GM23338 (cell line): ENCODE data around the gene DGAT2. TPM values are rescaled to one million over a fixed set of nuclear protein-coding genes. Genes with fewer than 3 reads are reported as not detected.

Experiments used
- ATAC-seq: fragments of 200-7000 bp; cut with Tn5 transposase; 3 replicates; pipeline ENCODE4 v1.9.1; 2020
- DNase-seq: peaks from one replicate; pipeline ENCODE4 v3.0.0-alpha.2; 2015; ENCODE audit warnings: low spot score
- H2AFZ ChIP-seq: fragments of 200-600 bp; sonication (generic); 2 replicates; pipeline ENCODE4 v1.8.0; 2016; ENCODE audit warnings: antibody characterized with exemption, mild to moderate bottlenecking, moderate library complexity
- H3F3A ChIP-seq: fragments of 200-600 bp; sonication (generic); replicated peaks from 2 replicates; pipeline ENCODE4 v1.8.0; 2017; ENCODE audit warnings: antibody characterized with exemption, mixed run types, low read depth
- H3K27ac ChIP-seq: fragments of 200-600 bp; sonication (generic); 2 replicates; pipeline ENCODE4 v1.6.1; 2016; ENCODE audit warnings: low read depth
- H3K27me3 ChIP-seq: fragments of 200-600 bp; sonication (generic); 2 replicates; pipeline ENCODE4 v1.8.0; 2016; ENCODE audit warnings: mild to moderate bottlenecking, mixed run types, moderate library complexity; ENCODE audit not compliant: insufficient read depth
- H3K36me3 ChIP-seq: fragments of 200-600 bp; sonication (generic); 2 replicates; pipeline ENCODE4 v1.8.0; 2016; ENCODE audit warnings: mild to moderate bottlenecking; ENCODE audit not compliant: insufficient read depth
- H3K4me1 ChIP-seq: fragments of 200-600 bp; sonication (generic); 2 replicates; pipeline ENCODE4 v1.8.0; 2016; ENCODE audit warnings: mild to moderate bottlenecking, moderate library complexity; ENCODE audit not compliant: insufficient read depth
- H3K4me2 ChIP-seq: fragments of 200-600 bp; sonication (generic); 2 replicates; pipeline ENCODE4 v1.7.1; 2017; ENCODE audit warnings: mixed run types
- H3K4me3 ChIP-seq: fragments of 200-600 bp; sonication (generic); 2 replicates; pipeline ENCODE4 v1.6.1; 2016; ENCODE audit warnings: mixed run types
- H3K79me2 ChIP-seq: fragments of 200-600 bp; sonication (generic); replicated peaks from 2 replicates; pipeline ENCODE4 v1.8.0; 2017; ENCODE audit warnings: mild to moderate bottlenecking; ENCODE audit not compliant: insufficient read depth
- H3K9me2 ChIP-seq: fragments of 200-600 bp; sonication (generic); 2 replicates; pipeline ENCODE4 v1.8.0; 2017; ENCODE audit not compliant: insufficient read depth
- H4K20me1 ChIP-seq: fragments of 200-600 bp; sonication (generic); replicated peaks from 2 replicates; pipeline ENCODE4 v1.8.0; 2017; ENCODE audit warnings: mild to moderate bottlenecking; ENCODE audit not compliant: insufficient read depth
- H3K27ac Mint-ChIP-seq: 2 replicates; pipeline ENCODE4 v1.8.0; 2020; ENCODE audit warnings: inconsistent platforms, mild to moderate bottlenecking, moderate library complexity, mixed read lengths
- H3K27me3 Mint-ChIP-seq: 3 replicates; pipeline ENCODE4 v1.8.0; 2022; ENCODE audit warnings: low read depth, mild to moderate bottlenecking, moderate library complexity, mixed read lengths, inconsistent platforms; ENCODE audit not compliant: insufficient read depth, poor library complexity
- H3K36me3 Mint-ChIP-seq: 3 replicates; pipeline ENCODE4 v1.8.0; 2021; ENCODE audit warnings: low read depth, mild to moderate bottlenecking, inconsistent platforms, moderate library complexity, mixed read lengths
- H3K4me1 Mint-ChIP-seq: 3 replicates; pipeline ENCODE4 v1.8.0; 2020; ENCODE audit warnings: mild to moderate bottlenecking, inconsistent platforms, mixed read lengths
- H3K4me3 Mint-ChIP-seq: 3 replicates; pipeline ENCODE4 v1.8.0; 2021; ENCODE audit warnings: moderate library complexity, mild to moderate bottlenecking, inconsistent platforms, mixed read lengths
- H3K9me3 Mint-ChIP-seq: 3 replicates; pipeline ENCODE4 v1.8.0; 2020; ENCODE audit warnings: moderate library complexity, mild to moderate bottlenecking, inconsistent platforms, mixed read lengths
- CREB1 ChIP-seq: fragments of 250-450 bp; sonication (Bioruptor Pico); IDR thresholded peaks from 2 replicates; pipeline ENCODE4 v1.5.0; 2020; ENCODE audit warnings: low read depth, mild to moderate bottlenecking, moderate library complexity
- CTCF ChIP-seq, 2 experiments: fragments of 200-600 bp in 1 of 2; sonication (generic) in 1 of 2; conservative IDR thresholded peaks; 2 replicates each; pipeline versions ENCODE4 v1.5.1 to v1.6.1; 2016 to 2017; ENCODE audit warnings: antibody characterized with exemption in 2 of 2, low read depth in 2 of 2, mild to moderate bottlenecking in 2 of 2, moderate library complexity in 1 of 2
- ETS1 ChIP-seq: IDR thresholded peaks from 2 replicates; pipeline ENCODE4 v1.6.1; 2016; ENCODE audit warnings: antibody characterized with exemption
- EZH2 ChIP-seq: fragments of 200-600 bp; sonication (generic); IDR thresholded peaks from one replicate; pipeline ENCODE4 v1.8.0; 2017; ENCODE audit warnings: antibody characterized with exemption, mild to moderate bottlenecking, low read depth; ENCODE audit not compliant: unreplicated experiment
- EZH2phosphoT487 ChIP-seq: fragments of 200-600 bp; sonication (generic); IDR thresholded peaks from one replicate; pipeline ENCODE4 v1.8.1; 2018; ENCODE audit warnings: antibody characterized with exemption; ENCODE audit not compliant: unreplicated experiment
- JUNB ChIP-seq: IDR thresholded peaks from one replicate; pipeline ENCODE4 v1.6.1; 2016; ENCODE audit warnings: antibody characterized with exemption; ENCODE audit not compliant: unreplicated experiment
- NANOG ChIP-seq: IDR thresholded peaks from 2 replicates; pipeline ENCODE4 v1.6.1; 2016; ENCODE audit warnings: antibody characterized with exemption, borderline replicate concordance
- POLR2AphosphoS5 ChIP-seq: IDR thresholded peaks from 2 replicates; pipeline ENCODE4 v1.6.1; 2016; ENCODE audit warnings: antibody characterized with exemption, low read depth
- STAT1 ChIP-seq: IDR thresholded peaks from one replicate; pipeline ENCODE4 v1.6.1; 2016; ENCODE audit warnings: antibody characterized with exemption; ENCODE audit not compliant: unreplicated experiment
- ZNF114 ChIP-seq: fragments of 250-450 bp; sonication (Bioruptor Pico); IDR thresholded peaks from 2 replicates; pipeline ENCODE4 v1.5.0; 2020; ENCODE audit warnings: mild to moderate bottlenecking, moderate library complexity
- ZNF331 ChIP-seq: fragments of 250-450 bp; sonication (Bioruptor Pico); IDR thresholded peaks from 2 replicates; pipeline ENCODE4 v1.5.0; 2020; ENCODE audit warnings: low read depth, mild to moderate bottlenecking, moderate library complexity
- polyA plus RNA-seq: library from polyadenylated mRNA; unstranded; fragments of >200 nt; fragmentation: Nextera tagmentation; extraction: Ambion mirVana; gene quantifications from 2 replicates; pipeline ENCODE4 v1.2.1, GENCODE V29; 2016
- total RNA-seq: library from RNA; depleted of rRNA; stranded (reverse); fragments of >200 nt; shearing (Covaris generic); gene quantifications from 2 replicates; pipeline ENCODE4 v1.2.3, GENCODE V29; 2014
- TF ChIP-seq, protein P1 (sequence below): IDR thresholded peaks from one replicate; pipeline ENCODE4 v1.6.1; 2018; ENCODE audit warnings: antibody characterized with exemption; ENCODE audit not compliant: unreplicated experiment
- TF ChIP-seq, protein P2 (sequence below): fragments of 250-450 bp; sonication (Bioruptor Pico); IDR thresholded peaks from 2 replicates; pipeline ENCODE4 v1.5.0; 2020; ENCODE audit warnings: mild to moderate bottlenecking, moderate library complexity

DGAT2 gene
- total and polyA plus RNA-seq, 2 experiments from 2014 or later, result 1.9 to 2.6 TPM

DNA sequence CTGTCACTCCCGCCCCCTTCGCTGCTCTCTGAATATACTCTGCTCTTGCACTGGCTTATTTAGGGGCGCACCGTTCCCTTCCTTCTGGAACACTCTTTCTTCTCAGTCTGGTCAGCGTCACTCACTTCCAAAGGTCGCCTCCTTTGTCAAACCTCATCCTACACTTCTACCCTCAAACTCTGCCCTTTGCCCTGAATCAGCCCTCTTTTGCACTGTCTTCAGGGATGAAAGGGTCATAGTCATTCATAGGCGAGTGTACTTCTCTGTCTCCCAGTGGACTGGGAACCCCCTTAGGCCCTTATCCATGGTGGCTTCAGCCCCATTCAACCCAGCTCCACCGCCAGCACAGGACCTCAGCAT lies 35.5 kb upstream of the DGAT2 start (continued):
- TF ChIP-seq NANOG (no peak), EZH2 (no peak), ZNF114 (no peak), CREB1 (CRISPR knock-in tag) (no peak), STAT1 (no peak), EZH2phosphoT487 (no peak), ZNF331 (no peak), JUNB (no peak), POLR2AphosphoS5 (no peak), CTCF (conservative IDR thresholded peaks at IDR 0.05; ENCODE audit: low read depth in 2 of 2) (no peak), ETS1 (no peak)
- TF ChIP-seq, protein P1, sequence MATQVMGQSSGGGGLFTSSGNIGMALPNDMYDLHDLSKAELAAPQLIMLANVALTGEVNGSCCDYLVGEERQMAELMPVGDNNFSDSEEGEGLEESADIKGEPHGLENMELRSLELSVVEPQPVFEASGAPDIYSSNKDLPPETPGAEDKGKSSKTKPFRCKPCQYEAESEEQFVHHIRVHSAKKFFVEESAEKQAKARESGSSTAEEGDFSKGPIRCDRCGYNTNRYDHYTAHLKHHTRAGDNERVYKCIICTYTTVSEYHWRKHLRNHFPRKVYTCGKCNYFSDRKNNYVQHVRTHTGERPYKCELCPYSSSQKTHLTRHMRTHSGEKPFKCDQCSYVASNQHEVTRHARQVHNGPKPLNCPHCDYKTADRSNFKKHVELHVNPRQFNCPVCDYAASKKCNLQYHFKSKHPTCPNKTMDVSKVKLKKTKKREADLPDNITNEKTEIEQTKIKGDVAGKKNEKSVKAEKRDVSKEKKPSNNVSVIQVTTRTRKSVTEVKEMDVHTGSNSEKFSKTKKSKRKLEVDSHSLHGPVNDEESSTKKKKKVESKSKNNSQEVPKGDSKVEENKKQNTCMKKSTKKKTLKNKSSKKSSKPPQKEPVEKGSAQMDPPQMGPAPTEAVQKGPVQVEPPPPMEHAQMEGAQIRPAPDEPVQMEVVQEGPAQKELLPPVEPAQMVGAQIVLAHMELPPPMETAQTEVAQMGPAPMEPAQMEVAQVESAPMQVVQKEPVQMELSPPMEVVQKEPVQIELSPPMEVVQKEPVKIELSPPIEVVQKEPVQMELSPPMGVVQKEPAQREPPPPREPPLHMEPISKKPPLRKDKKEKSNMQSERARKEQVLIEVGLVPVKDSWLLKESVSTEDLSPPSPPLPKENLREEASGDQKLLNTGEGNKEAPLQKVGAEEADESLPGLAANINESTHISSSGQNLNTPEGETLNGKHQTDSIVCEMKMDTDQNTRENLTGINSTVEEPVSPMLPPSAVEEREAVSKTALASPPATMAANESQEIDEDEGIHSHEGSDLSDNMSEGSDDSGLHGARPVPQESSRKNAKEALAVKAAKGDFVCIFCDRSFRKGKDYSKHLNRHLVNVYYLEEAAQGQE, result no peak

- H3K27ac Mint-ChIP-seq, result no peak overlapping the region
- TF ChIP-seq, protein P2, sequence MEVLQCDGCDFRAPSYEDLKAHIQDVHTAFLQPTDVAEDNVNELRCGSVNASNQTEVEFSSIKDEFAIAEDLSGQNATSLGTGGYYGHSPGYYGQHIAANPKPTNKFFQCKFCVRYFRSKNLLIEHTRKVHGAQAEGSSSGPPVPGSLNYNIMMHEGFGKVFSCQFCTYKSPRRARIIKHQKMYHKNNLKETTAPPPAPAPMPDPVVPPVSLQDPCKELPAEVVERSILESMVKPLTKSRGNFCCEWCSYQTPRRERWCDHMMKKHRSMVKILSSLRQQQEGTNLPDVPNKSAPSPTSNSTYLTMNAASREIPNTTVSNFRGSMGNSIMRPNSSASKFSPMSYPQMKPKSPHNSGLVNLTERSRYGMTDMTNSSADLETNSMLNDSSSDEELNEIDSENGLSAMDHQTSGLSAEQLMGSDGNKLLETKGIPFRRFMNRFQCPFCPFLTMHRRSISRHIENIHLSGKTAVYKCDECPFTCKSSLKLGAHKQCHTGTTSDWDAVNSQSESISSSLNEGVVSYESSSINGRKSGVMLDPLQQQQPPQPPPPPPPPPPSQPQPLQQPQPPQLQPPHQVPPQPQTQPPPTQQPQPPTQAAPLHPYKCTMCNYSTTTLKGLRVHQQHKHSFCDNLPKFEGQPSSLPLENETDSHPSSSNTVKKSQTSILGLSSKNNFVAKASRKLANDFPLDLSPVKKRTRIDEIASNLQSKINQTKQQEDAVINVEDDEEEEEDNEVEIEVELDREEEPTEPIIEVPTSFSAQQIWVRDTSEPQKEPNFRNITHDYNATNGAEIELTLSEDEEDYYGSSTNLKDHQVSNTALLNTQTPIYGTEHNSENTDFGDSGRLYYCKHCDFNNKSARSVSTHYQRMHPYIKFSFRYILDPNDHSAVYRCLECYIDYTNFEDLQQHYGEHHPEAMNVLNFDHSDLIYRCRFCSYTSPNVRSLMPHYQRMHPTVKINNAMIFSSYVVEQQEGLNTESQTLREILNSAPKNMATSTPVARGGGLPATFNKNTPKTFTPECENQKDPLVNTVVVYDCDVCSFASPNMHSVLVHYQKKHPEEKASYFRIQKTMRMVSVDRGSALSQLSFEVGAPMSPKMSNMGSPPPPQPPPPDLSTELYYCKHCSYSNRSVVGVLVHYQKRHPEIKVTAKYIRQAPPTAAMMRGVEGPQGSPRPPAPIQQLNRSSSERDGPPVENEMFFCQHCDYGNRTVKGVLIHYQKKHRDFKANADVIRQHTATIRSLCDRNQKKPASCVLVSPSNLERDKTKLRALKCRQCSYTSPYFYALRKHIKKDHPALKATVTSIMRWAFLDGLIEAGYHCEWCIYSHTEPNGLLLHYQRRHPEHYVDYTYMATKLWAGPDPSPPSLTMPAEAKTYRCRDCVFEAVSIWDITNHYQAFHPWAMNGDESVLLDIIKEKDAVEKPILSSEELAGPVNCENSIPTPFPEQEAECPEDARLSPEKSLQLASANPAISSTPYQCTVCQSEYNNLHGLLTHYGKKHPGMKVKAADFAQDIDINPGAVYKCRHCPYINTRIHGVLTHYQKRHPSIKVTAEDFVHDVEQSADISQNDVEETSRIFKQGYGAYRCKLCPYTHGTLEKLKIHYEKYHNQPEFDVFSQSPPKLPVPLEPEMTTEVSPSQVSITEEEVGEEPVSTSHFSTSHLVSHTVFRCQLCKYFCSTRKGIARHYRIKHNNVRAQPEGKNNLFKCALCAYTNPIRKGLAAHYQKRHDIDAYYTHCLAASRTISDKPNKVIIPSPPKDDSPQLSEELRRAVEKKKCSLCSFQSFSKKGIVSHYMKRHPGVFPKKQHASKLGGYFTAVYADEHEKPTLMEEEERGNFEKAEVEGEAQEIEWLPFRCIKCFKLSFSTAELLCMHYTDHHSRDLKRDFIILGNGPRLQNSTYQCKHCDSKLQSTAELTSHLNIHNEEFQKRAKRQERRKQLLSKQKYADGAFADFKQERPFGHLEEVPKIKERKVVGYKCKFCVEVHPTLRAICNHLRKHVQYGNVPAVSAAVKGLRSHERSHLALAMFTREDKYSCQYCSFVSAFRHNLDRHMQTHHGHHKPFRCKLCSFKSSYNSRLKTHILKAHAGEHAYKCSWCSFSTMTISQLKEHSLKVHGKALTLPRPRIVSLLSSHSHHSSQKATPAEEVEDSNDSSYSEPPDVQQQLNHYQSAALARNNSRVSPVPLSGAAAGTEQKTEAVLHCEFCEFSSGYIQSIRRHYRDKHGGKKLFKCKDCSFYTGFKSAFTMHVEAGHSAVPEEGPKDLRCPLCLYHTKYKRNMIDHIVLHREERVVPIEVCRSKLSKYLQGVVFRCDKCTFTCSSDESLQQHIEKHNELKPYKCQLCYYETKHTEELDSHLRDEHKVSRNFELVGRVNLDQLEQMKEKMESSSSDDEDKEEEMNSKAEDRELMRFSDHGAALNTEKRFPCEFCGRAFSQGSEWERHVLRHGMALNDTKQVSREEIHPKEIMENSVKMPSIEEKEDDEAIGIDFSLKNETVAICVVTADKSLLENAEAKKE (CRISPR knock-in tag), result no peak
Observed at GRCh38 chr11:75733431-75734107, 35.0 kb upstream of the DGAT2 start.

More at GRCh38 chr11:75733431-75734107, 35.0 kb upstream of the DGAT2 start:
- no peaks in the 10 kb centered on the region for H3K36me3 Mint-ChIP-seq
- Histone ChIP-seq H4K20me1 (no peaks in the 10 kb centered on the region), H3K79me2 (no peaks in the 10 kb centered on the region), H3F3A (no peaks in the 10 kb centered on the region), H3K27ac (no peak overlapping the region), H3K4me2 (no peak overlapping the region), H3K9me2 (no peaks in the 10 kb centered on the region), H3K27me3 (no peaks in the 10 kb centered on the region), H2AFZ (no peak overlapping the region), H3K4me1 (no peaks in the 10 kb centered on the region), H3K36me3 (no peaks in the 10 kb centered on the region), H3K4me3 (no peak overlapping the region)
- H3K4me1 Mint-ChIP-seq, result peaks cover 3% of the 10 kb centered on the region; the same call in 1 of the 3 replicates
- no peak overlapping the region for H3K4me3 Mint-ChIP-seq
- DNase-seq (no peak), ATAC-seq (no peak)
- H3K9me3 Mint-ChIP-seq, result no peaks in the 10 kb centered on the region
- peaks cover 10% of the 10 kb centered on the region for H3K27me3 Mint-ChIP-seq
